Activated CD4-positive, CD25-positive, alpha-beta regulatory T cell treated with anti-CD3 and anti-CD28 coated beads, Interleukin-2, amount 50 U/mL, for 16 hours (primary cell): ENCODE measurements around the gene LARP4B.

Experiments used
- DNase-seq: peaks from one replicate; pipeline ENCODE4 v3.0.0-alpha.2; 2020; ENCODE audit warnings: low read depth, low spot score

LARP4B gene

DNA sequence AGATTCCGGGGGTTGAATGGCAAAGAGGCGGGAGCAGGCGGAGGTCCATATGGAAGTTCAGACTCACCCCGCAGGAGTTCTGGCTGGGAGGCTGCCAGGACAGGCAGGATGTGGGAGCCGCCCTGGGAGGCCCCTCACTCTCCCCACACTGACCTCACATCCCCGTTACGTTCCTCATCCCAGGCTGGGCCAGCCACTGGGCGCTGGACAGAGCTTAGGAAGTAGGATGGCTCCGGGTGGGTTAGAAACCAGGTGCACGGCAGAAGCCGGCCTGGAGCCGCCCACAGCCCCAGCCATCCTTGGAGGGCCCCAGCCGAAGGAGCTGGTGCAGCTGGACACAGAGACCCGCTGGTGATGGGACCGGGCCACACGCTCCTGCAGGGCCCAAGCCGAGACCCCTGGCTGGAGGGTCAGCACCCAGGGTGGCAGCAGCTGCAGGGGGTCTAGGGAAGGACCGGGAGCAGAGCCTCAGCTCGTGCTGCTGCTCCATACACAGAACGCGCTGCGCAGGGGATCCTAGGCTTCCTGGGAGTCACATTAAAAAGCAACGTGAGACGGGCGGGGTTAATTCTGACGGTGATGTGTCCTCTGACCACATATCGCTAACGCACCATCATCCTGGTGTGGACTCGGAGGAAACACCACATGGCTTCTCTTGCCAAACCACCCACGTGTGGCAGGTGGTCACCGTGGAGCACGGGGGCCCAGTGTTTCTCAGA is 143.4 kb downstream of the LARP4B start:
- DNase-seq, result no peak

GRCh38 chr10:786633-787474 is 144.7 kb downstream of the LARP4B start:
- DNase-seq, result no peak

GRCh38 chr10:785861-786214 is 145.7 kb downstream of the LARP4B start:
- no peak for DNase-seq

- DNase-seq, result no peak
Measured at GRCh38 chr10:785089-785860, 146.2 kb downstream of the LARP4B start.

DNA sequence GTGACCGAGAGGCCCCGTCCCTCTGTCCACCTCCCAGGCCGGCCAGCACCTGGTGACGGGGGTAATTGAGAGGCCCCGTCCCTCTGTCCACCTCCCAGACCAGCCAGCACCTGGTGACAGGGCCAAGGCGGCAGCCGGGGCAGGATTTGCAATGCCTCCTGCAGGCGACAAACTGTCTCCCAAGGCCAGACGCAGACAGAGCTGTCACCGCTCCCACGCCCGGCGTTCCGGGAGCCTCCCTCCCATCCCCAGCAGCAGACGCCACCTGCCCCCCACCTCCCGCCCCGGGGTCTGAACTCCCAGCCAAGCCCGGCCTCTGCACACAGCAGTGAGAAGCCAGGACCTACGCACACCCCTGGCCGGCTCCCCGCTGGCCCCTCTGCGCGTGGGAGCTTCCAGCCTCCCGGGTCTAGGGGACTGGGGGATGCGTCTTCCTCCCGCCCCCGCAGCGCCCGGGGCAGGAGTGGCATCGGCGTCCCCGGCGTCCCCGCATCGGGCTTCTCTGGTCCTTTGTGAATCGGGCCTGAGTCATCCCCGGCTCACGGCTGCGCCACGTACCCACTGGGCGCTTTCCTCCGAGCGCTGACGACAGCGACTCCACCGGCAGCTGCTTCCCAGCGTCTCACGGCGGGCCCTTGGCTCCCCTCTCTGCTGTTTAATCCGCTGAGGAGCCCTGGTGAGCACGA is 147.0 kb downstream of the LARP4B start:
- no peak for DNase-seq

DNA sequence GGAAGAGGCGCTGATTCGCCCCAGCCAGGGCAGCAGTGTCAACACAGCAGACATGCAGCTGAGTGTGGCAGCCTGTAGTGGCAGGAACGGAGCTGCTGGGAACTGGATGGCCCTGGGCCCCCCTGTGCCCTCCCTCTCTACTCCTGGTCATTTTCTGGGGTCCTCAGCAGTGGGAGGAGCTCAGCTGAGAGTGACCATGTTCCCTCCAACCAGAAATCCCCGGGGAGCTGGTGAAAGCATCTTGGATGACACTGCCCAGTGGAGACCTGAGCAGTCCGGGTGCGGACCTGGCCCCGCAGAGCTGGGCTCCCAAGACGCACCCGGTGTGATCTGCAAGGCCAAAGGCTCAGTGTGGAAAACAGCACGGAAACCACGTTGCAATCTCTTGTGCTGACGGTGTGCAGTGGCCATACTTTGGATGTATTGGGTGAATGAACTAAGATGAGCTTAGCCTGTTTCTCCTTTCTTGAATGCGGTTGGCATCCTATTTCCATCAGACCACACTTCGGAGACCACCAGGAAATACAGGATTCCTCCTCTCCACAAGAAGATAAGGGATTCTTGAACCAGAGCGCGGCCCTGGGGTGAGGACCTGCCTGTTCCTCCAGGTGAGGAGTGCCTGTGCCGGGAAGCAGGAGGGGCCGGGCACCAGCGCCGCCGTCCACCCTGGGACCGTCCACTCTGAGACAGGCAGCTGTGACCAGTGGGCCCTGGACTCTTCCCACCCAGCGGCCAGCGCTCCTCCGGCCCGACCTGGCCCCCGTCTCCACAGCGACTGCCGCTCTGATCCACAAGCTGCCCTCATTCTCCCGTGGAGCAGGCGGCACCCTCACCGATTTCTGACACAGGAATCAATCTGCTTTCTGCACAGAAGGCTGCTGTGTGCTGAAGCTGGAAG is 148.5 kb downstream of the LARP4B start:
- DNase-seq, result no peak

DNA sequence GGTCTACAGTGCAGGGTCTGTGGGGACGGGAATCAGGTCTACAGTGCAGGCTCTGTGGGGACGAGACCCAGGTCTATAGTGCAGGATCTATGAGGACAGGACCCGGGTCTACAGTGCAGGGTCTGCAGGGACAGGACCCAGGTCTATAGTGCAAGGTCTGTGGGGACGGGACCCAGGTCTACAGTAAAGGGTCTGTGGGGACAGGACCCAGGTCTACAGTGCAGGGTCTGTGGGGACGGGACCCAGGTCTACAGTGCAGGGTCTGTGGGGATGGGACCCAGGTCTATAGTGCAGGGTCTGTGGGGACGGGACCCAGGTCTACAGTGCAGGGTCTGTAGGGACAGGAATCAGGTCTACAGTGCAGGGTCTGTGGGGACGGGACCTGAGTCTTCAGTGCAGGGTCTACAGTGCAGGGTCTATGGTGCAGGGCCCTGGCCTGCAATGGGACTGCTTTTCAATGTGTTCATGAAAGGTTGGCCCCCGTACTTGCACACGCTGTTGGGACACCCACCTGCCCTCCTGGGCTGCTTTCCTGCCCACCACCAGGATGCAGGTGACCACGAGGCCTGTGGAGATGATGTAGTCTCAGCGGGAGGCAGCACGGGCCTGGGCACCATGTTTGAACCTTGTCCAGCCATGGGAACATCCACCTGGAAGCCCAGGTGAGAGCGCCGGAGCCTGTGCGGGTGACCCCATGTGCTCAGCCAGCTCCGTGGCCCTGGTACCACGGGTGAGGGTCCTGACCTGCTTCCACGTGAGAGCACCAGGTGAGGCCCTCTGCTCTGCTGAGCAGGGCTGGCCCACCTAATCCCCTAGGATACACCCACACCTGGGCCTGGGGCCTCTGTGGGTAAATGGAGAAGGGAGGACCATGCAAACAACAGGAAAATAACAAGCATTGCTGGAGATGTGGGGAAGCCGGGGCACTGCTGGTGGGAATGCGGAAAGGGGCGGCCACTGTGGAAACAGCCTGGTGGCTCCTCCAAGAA is 150.7 kb downstream of the LARP4B start:
- no peak for DNase-seq

GRCh38 chr10:778626-779330 is 152.7 kb downstream of the LARP4B start:
- no peak for DNase-seq

DNA sequence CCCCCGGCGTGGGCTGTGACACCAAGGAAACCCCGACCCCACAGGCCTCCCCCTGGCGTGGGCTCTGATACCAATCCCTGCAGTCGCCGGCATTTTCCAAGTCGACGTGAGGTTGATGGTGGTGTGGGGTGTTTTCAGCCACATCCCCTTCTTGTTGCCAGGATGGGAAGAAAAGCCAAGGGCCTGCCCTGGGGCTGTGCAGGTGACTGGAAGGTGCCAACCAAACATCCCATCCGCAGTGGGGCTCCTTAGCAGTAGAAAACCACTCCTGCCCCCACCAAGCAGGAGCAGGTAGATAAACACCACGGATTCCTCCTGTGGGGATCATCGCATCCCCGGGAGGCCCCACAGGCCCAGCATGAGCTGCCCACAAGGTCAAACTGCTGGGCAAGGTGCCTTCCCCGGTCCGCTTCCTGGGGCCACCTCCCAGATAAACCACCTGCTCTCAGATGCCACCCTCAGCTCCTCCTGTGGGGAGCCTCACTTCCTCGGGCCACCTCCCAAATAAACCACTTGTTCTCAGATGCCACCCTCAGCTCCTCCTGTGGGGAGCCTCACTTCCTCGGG is 153.5 kb downstream of the LARP4B start:
- DNase-seq, result no peak

GRCh38 chr10:776772-777171 is 154.7 kb downstream of the LARP4B start:
- DNase-seq, result no peak

- no peak for DNase-seq
Measured at GRCh38 chr10:775245-776075, 156.0 kb downstream of the LARP4B start.

DNA sequence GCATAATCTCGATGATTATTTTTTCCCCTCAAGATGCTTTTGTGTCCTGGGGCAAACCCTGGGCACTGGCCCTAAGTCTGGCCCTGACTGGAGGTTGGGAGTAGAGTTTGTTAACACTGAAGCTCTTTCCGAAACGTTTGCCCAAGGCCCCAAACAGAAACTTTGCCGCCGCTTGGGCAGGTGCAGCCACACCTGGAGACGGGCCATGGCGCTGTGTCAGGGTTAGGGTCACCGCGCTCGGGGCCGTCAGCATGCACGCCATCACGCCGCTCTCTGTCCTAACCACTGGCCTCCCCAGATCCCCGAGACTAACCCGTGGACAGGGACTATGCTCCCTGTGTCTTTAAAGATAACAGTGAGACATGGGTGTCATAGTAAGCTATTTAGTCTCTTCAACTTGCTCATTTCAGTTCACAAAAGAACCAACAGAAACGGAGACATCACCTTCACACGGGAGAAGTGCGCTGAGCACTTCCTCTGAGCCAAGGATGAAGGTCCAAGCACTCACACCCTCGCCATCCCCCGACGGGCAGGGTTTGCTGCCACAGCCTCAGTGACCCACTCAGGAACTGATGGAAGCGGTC is 156.8 kb downstream of the LARP4B start:
- no peak for DNase-seq

DNA sequence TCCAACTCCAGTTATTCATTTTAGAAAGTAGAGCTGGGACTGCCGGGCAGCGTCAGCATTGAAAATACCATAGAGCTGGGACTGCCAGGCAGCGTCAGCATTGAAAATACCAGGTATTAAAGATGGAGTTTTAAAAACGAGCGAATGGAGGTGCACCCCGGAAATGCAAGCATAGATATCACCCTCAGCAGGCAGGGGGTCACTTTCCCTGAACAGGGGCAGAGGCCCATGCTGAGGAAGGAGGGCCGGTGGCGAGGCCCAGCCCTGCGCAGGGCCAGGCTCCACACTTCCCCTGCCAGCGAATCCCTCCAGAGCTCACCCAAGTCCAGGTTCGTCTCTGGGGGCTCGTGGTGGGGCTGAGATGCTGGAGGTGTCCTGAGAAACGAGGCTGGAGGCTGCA is 157.3 kb downstream of the LARP4B start:
- DNase-seq, result no peak

GRCh38 chr10:773562-774161 is 157.8 kb downstream of the LARP4B start:
- DNase-seq, result no peak

DNA sequence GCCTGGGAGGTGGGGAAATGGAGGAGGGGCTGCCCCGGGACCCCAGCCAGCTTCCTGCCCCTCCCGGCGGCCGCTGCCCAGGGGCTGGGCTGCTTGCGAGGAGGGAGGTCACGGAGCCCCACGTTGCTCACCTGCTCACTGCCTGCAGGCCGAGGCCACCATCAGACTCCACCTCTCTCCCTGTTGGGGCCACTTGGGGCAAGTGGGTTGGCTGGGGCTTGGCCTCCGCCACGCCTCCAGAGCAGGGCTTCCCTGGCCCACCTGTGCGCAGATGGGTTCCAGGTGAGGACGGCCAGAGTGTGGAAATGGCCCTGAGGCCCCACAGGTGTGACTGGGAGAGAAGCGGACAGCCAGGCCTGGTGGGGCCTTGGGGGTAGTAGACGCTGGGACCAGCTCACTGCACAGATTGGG is 159.3 kb downstream of the LARP4B start:
- DNase-seq, result no peak

DNA sequence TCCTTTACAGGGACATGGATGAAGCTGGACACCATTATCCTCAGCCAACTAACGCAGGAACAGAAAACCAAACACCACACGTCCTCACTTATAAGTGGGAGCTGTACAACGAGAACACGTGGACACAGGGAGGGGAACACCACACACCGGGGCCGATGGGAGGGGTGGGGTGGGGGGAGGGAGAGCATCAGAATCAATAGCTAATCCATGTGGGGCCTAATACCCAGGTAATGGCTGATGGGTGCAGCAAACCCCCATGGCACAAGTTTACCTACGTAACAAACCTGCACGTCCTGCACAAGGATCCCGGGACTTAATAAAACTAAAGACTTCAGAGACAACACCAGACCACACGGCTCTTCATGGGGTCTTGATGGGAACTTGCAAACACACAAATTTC is 159.9 kb downstream of the LARP4B start:
- DNase-seq, result no peak

- no peak for DNase-seq
Measured at GRCh38 chr10:770975-771374, 160.5 kb downstream of the LARP4B start.
